B cell (primary cell): Measurements from ENCODE around the gene UBE2F. TPM values are rescaled to one million over a fixed set of nuclear protein-coding genes. Genes with fewer than 3 reads are reported as not detected.

Experiments
- ATAC-seq: fragments of 200-7000 bp; cut with Tn5 transposase; one replicate; pipeline ENCODE4 v1.10.0; 2021; ENCODE audit warnings: low read depth, mild to moderate bottlenecking, moderate number of reproducible peaks, moderate library complexity
- CTCF ChIA-PET: fragments of 350-600 bp; sonication (Branson Sonifier 250); formaldehyde crosslinking; loops from one replicate; lab custom pipeline; 2021; ENCODE audit warnings: antibody characterized with exemption, inconsistent platforms; lab: Charles Lee
- POLR2A ChIA-PET: fragments of 350-600 bp; sonication (Branson Sonifier 250); formaldehyde crosslinking; loops from one replicate; lab custom pipeline; 2021; ENCODE audit warnings: antibody characterized with exemption; lab: Charles Lee
- DNase-seq: peaks from one replicate; pipeline ENCODE4 v3.0.0; 2013
- H2AFZ ChIP-seq: 2 replicates; pipeline ENCODE4 v1.6.1; 2012; ENCODE audit warnings: mild to moderate bottlenecking, low read depth, low read length; ENCODE audit not compliant: insufficient read depth, poor library complexity, severe bottlenecking
- H3K27ac ChIP-seq, 2 donors: 1 replicate in 1 of 2; 2 replicates in 1 of 2; pipeline ENCODE4 v1.5.1; 2012 to 2013; ENCODE audit warnings: low read length in 2 of 2, mild to moderate bottlenecking in 2 of 2, moderate library complexity in 1 of 2
- H3K27me3 ChIP-seq, 4 experiments: fragments of 200-600 bp in 1 of 4; sonication (generic) in 1 of 4; replicated peaks in 1 of 4; 1 replicate in 2 of 4; 2 replicates in 2 of 4; pipeline versions ENCODE4 v1.6.1 to v1.7.0; 2013 to 2016; ENCODE audit warnings: low read length in 3 of 4, mild to moderate bottlenecking in 2 of 4, mixed read lengths in 1 of 4, moderate library complexity in 1 of 4; ENCODE audit not compliant: insufficient read depth in 4 of 4, control insufficient read depth in 3 of 4; ENCODE audit errors: control extremely low read depth in 1 of 4
- H3K36me3 ChIP-seq, 2 experiments: replicated peaks in 1 of 2; 1 replicate in 1 of 2; 2 replicates in 1 of 2; pipeline versions ENCODE4 v1.6.1 to v1.7.1; 2013; ENCODE audit warnings: low read length in 1 of 2; ENCODE audit not compliant: insufficient read depth in 2 of 2, control insufficient read depth in 1 of 2; ENCODE audit errors: control extremely low read depth in 1 of 2, extremely low read depth in 1 of 2
- H3K4me1 ChIP-seq, 2 donors: fragments of 200-600 bp in 1 of 2; sonication (generic) in 1 of 2; 1 replicate in 1 of 2; 2 replicates in 1 of 2; pipeline versions ENCODE4 v1.5.1 to v1.6.1; 2013 to 2017; ENCODE audit warnings: low read length in 2 of 2; ENCODE audit not compliant: control insufficient read depth in 2 of 2, insufficient read depth in 2 of 2
- H3K4me2 ChIP-seq: replicated peaks from 2 replicates; pipeline ENCODE3; 2012; ENCODE audit warnings: mild to moderate bottlenecking, low read depth, low read length; ENCODE audit not compliant: poor library complexity, severe bottlenecking
- H3K4me3 ChIP-seq, 5 experiments: fragments of 200-600 bp in 1 of 5; sonication (generic) in 1 of 5; 1 replicate in 3 of 5; 2 replicates in 2 of 5; pipeline versions ENCODE4 v1.5.1 to v1.7.0; 2011 to 2016; ENCODE audit warnings: low read length in 4 of 5, mild to moderate bottlenecking in 4 of 5, low read depth in 2 of 5, control low read depth in 1 of 5, moderate library complexity in 1 of 5; ENCODE audit not compliant: insufficient read depth in 1 of 5; ENCODE audit errors: control extremely low read depth in 1 of 5, extremely low read depth in 1 of 5
- H3K79me2 ChIP-seq: fragments of 200-600 bp; sonication (generic); one replicate; pipeline ENCODE4 v1.6.0; 2016; ENCODE audit warnings: low read length; ENCODE audit not compliant: control insufficient read depth, insufficient read depth
- H3K9ac ChIP-seq: fragments of 200-600 bp; sonication (generic); 2 replicates; pipeline ENCODE4 v1.6.1; 2017; ENCODE audit warnings: mild to moderate bottlenecking, low read length, moderate library complexity
- H3K9me3 ChIP-seq, 3 donors: one replicate each; pipeline versions ENCODE4 v1.6.1 to v1.7.1; 2013; ENCODE audit warnings: low read length in 2 of 3; ENCODE audit not compliant: control insufficient read depth in 2 of 3, insufficient read depth in 1 of 3; ENCODE audit errors: control extremely low read depth in 1 of 3
- H4K20me1 ChIP-seq: 2 replicates; pipeline ENCODE4 v1.6.0; 2012; ENCODE audit warnings: mild to moderate bottlenecking, low read length; ENCODE audit not compliant: insufficient read depth, control insufficient read depth, poor library complexity, severe bottlenecking
- H3K27ac Mint-ChIP-seq: one replicate; pipeline ENCODE4 v1.8.0; 2021; ENCODE audit warnings: mixed read lengths
- H3K27me3 Mint-ChIP-seq: one replicate; pipeline ENCODE4 v1.8.0; 2021; ENCODE audit warnings: mixed read lengths
- H3K4me1 Mint-ChIP-seq: one replicate; pipeline ENCODE4 v1.8.0; 2021; ENCODE audit warnings: mixed read lengths
- H3K4me3 Mint-ChIP-seq: one replicate; pipeline ENCODE4 v1.8.0; 2021; ENCODE audit warnings: mixed read lengths
- H3K9me3 Mint-ChIP-seq: one replicate; pipeline ENCODE4 v1.8.0; 2022; ENCODE audit warnings: mixed read lengths; ENCODE audit not compliant: insufficient read depth
- CTCF ChIP-seq: fragments of 200-600 bp; IDR thresholded peaks from one replicate; pipeline ENCODE4 v1.8.0; 2022; ENCODE audit warnings: antibody characterized with exemption, mild to moderate bottlenecking
- EZH2 ChIP-seq: IDR thresholded peaks from 2 replicates; pipeline ENCODE4 v1.6.1; 2012; ENCODE audit warnings: borderline replicate concordance, low read depth, mild to moderate bottlenecking, moderate library complexity, low read length; ENCODE audit not compliant: insufficient read depth, poor library complexity, severe bottlenecking
- WGBS: methylation state at CpG from one replicate; pipeline ENCODE4 v1.1.5; 2013; ENCODE audit warnings: missing lambda C conversion rate; ENCODE audit not compliant: insufficient coverage; 5-methylcytosine and 5-hydroxymethylcytosine counted together
- intact Hi-C: fragments of 100-400 bp; cut with micrococcal nuclease; formaldehyde crosslinking; loops from one replicate; pipeline ENCODE4 v1.10.0; 2022
- polyA plus RNA-seq: library from polyadenylated mRNA; depleted of rRNA; stranded (reverse); fragments of >200 nt; gene quantifications from 2 replicates; pipeline ENCODE4 v1.2.3, GENCODE V29; 2012
- total RNA-seq, 2 donors: library from RNA; stranded (reverse); fragments of 120-200 nt in 1 of 2; gene quantifications; 1 replicate in 1 of 2; 2 replicates in 1 of 2; pipeline versions ENCODE4 v1.2.3 to v1.2.4, GENCODE V29; 2013 to 2022

The UBE2F gene
- total and polyA plus RNA-seq, 2 donors (not counting 1 experiment from before 2014, with no cell fraction given) = 22.5 to 57.6 TPM

GRCh38 chr2:238077292-238077691 is 110.5 kb downstream of the UBE2F start:
- no peaks in the 10 kb centered on the region for H3K27me3 Mint-ChIP-seq
- H4K20me1 ChIP-seq = no peaks in the 10 kb centered on the region
- no CpG with 5 or more reads among the region's 1 CpG for WGBS
- no peak overlapping the region for H3K4me3 Mint-ChIP-seq
- TF ChIP-seq EZH2 (no peak), CTCF (no peak)
- H3K4me1 ChIP-seq = no peaks in the 10 kb centered on the region
- H3K36me3 ChIP-seq = peaks cover 0 to 20% of the 10 kb centered on the region in 2 experiments
- no peak overlapping the region for H3K27ac ChIP-seq
- ATAC-seq (no peak), DNase-seq (no peak)
- ChIA-PET POLR2A (no interaction called here), CTCF (no interaction called here)
- no peaks in the 10 kb centered on the region for H3K4me1 Mint-ChIP-seq
- no peak overlapping the region for H3K4me3 ChIP-seq
- H3K79me2 ChIP-seq = peaks cover 3% of the 10 kb centered on the region
- no peak overlapping the region for H3K4me2 ChIP-seq
- peaks cover 2% of the 10 kb centered on the region for H3K9me3 Mint-ChIP-seq
- H3K27me3 ChIP-seq = no peaks in the 10 kb centered on the region
- H3K27ac Mint-ChIP-seq = no peak overlapping the region
- peaks cover 0 to 1% (median 0%) of the 10 kb centered on the region in 3 donors for H3K9me3 ChIP-seq
- intact Hi-C loops = no loop called here
- H2AFZ ChIP-seq = no peak overlapping the region
- H3K9ac ChIP-seq = no peak overlapping the region

GRCh38 chr2:238079874-238080327 is 113.1 kb downstream of the UBE2F start:
- Histone ChIP-seq H3K27me3 (no peaks in the 10 kb centered on the region), H3K4me2 (no peak overlapping the region), H3K9me3 (no peaks in the 10 kb centered on the region), H3K79me2 (peaks cover 3% of the 10 kb centered on the region), H2AFZ (no peak overlapping the region), H3K36me3 (peaks cover 0 to 35% of the 10 kb centered on the region in 2 experiments), H3K27ac (no peak overlapping the region), H3K9ac (no peak overlapping the region), H3K4me1 (no peaks in the 10 kb centered on the region), H3K4me3 (no peak overlapping the region), H4K20me1 (no peaks in the 10 kb centered on the region)
- no peak overlapping the region for H3K4me3 Mint-ChIP-seq
- ChIA-PET POLR2A (no interaction called here), CTCF (no interaction called here)
- ATAC-seq = no peak
- no peaks in the 10 kb centered on the region for H3K9me3 Mint-ChIP-seq
- H3K4me1 Mint-ChIP-seq = no peaks in the 10 kb centered on the region
- intact Hi-C loops = no loop called here
- 100% methylated on average over 1 of the region's 2 CpGs for WGBS
- H3K27me3 Mint-ChIP-seq = no peaks in the 10 kb centered on the region
- TF ChIP-seq CTCF = no peak
- TF ChIP-seq EZH2 = no peak
- no peak overlapping the region for H3K27ac Mint-ChIP-seq
- no peak for DNase-seq
